GM19468 (cell line): Measurements from ENCODE around the gene DNAAF3.
"Not testable (repeated sequence)": the region's sequence is repeated elsewhere in the genome, so short reads cannot be mapped to it uniquely, and the experiment has no call there.

ENCODE experiments used
- ATAC-seq: cut with Tn5 transposase; IDR thresholded peaks from one replicate; pipeline ENCODE4 v1.9.1; 2021; ENCODE audit warnings: mild to moderate bottlenecking, moderate library complexity, moderate number of reproducible peaks; ENCODE audit not compliant: unreplicated experiment; ENCODE audit errors: extremely low read depth

The DNAAF3 gene

GRCh38 chr19:55157064-55157908 is 9.1 kb downstream of the DNAAF3 start, which contains the start of gene TNNI3:
Gene TNNI3 (minus strand): TSS chr19:55157732. CDS start chr19:55157589, 143 bp downstream.
- no peak for ATAC-seq

GRCh38 chr19:55156202-55157063 is 10.0 kb downstream of the DNAAF3 start:
- ATAC-seq = no peak

DNA sequence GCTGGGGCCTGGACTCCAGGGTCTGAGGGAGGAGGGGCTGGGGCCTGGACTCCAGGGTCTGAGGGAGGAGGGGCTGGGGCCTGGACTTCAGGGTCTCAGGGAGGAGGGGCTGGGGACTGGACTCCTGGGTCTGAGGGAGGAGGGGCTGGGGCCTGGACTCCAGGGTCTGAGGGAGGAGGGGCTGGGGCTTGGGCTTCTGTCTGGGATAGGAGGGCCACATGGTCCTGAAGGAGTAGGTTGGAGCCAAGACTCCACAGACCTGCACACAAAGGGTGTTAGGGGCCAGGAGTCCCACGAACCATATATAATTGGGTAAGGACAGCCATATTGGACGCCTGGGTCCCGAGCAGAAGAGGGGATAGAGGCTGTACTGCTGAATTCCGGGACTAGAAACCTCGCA is 10.6 kb downstream of the DNAAF3 start:
- not testable (repeated sequence) for ATAC-seq

DNA sequence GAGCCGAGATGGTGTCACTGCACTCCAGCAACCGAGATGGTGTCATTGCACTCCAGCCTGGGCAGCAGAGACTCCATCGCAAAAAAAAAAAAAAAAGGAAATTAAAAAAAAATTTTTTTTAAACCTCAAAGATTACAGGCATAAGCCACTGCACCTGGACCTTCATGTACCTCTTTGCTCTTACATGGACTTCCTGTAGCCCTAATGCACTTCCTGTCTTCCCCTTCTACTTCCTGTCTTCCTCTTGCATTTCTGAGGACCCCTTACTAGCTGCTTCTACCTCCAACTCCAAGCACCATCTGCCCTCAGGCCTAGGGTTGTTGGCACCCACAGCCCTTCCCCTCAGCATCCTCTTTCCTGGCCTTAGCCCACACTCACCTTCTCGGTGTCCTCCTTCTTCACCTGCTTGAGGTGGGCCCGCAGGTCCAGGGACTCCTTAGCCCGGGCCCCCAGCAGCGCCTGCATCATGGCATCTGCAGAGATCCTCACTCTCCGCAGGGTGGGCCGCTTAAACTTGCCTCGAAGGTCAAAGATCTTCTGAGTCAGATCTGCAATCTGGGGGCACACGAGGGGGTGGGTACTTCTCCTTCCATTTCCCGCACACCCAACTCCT is 12.7 kb downstream of the DNAAF3 start:
- ATAC-seq = no peak

GRCh38 chr19:55152017-55152416 is 14.4 kb downstream of the DNAAF3 start:
- ATAC-seq = no peak

DNA sequence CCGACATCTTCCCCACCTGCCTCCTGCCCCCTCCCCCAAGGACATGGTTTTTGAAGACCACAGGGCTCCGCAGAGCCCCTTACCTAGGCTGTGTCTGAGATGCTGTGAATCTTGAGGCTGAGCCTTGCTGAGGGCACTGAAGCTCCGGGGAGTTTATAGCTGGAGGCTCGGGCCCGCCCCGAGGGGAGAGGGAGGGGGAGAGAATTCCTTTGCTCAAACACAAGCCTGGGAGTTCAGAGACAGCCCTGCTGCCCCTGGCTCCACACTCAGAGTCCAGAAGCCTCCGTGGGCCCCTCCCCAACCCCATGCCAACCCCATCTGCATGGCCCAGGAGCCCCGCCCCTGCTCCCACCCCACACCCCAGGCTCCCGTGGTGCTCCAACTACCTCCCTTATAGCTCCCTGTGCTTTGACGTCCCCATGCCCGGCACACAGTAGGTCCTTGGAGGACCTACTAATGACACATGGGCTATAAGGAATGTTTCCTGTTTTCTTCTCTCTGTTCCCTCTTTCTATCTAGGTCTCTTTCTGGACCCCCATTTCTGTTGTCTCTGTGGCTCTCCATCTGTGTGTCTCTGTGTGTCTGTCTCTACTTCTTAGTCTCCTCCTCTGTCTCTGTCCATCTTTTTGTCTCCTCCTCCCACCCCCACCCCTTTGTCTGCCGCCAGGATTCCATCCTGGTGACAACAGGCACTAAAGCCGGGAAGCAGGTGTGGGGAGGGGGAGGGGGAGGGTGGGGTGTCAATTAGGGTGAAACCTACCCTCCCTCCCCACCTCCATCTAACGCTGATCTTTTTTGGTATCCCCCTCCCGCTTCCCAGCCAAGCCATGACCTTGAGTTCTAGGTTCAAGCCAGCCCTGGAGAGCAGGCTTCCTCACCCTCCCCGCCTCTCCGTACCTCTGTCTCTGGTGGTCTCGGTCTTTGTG is 17.1 kb downstream of the DNAAF3 start, which contains the start of gene TNNT1:
TSS of gene TNNT1 (minus strand) at position 129 of the 926 bp plus-strand sequence. CDS start 2,049 bp downstream, outside the sequence.
- no peak for ATAC-seq

DNA sequence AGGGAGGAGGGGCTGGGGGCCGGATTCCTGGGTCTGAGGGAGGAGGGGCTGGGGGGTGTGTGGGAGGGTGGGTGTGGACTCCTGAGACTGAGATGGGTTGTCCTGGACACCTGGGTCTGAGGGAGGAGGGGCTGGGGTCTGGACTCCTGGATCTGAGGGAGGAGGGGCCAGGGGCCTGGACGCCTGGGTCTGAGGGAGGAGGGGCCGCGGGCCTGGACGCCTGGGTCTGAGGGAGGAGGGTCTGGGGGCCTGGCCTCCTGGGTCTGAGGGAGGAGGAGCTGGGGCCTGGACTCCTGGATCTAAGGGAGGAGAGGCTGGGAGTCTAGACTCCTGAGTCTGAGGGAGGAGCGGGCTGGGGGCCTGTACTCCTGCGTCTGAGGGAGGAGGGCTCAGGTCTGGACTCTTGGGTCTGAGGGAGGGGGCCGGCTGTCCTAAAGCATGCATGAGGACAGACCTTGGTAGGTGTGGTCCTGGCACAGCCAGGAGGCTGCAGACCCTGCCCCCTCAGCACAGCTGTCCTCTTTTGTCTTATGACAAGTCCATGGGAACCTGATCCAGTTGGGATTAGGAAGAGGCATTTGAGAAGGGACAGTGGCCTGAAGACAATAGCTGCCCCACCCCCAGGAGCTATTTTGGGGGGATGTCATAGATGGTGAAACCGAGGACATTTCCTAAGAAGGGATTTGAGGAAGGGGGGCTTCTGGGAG is 18.7 kb downstream of the DNAAF3 start:
- ATAC-seq = no peak

DNA sequence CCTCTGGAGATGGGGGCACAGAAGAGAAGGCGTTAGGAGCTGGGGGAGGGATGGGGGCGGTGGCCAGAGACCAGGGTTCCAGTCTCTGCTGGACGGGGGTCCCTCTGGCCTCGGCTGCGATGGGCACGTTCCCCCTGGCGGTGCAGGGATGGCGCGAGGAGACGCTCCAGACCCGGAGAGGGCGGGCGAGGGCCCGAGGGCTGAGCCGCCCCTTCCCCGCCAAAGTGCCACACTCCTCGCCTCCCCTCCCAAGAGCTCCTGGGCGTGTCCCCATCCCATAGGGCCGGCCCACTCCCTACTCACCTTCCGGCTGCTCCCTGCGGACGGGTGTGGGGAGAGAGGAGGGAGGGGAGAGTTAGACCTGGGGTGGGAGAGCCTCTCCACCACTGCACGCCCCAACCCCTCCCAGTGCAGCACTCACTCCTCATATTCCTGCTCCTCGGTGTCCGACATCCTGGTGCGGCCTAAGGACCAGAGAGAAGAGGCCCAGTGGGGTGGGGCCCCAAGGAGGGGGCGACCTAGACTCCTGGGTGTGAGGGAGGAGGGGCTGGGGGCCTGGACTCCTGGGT is 19.6 kb downstream of the DNAAF3 start:
- ATAC-seq = no peak

DNA sequence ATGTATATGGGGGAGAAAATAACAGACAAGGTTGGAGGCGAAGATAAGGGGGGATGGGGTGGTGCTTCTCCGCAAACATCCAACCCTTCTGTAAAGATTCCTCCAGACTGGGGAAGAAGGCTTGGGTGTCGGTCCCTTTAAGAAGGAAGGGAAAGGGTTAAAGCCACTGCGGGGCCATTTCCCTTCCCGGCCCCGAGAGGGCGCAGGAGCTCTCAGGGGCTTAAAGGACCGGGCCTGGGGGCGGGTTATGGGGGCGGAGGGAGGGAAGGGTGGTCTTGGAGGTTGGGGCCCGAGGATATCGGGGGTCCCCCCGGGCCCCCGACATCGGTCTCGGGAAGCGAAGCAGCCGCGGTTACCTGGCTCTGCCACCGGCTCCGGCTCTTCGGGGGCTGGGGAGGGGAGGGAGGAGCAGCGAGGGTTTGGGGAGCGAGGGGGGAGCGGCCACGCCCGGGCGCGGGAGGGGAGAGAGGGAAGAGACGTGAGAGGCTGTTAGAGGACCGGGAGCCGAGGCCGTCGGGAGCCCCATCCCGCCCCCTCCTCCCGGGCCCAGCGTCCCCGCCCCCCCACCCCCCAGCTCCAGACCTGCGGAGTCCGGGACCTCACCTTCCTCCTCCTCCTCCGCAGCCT is 20.2 kb downstream of the DNAAF3 start:
- no peak for ATAC-seq

DNA sequence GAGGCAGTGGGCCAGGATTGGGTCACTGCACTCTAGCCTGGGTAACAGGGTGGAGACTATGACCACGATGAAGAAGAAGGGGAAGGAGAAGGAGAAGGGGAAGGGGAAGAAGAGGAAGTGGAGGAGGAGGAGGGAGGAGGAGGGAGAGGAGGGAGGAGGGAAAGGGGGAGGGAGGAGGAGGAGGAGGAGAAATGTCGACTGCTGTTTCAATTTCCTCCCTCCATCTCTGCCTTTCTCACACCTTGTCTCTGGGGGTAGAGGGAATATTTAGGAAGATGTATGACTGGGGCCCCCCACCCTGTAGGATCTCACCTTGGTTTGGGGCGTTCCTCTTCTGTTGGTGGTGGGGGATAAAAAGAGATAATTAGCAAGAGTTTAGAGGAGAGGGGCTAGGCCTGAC is 21.2 kb downstream of the DNAAF3 start:
- no peak for ATAC-seq

DNA sequence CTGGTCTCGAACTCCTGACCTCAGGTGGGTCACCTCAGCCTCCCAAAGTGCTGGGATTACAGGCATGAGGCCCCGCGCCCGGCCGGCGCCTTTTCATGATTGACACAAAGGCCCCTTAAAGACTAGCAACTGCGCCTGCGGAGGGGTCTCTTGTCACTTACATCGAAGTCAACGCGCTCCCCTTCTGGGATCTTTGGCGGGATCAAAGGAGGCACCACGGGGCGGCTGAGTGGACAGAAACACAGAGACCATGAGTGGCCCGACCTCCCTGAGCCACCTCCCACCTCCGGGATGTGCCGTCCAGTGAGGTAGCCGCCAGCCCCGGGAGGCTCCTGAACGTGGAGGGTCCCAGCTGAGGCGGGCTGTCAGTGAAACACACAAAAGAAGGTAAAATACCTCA is 24.7 kb downstream of the DNAAF3 start:
- ATAC-seq = no peak

GRCh38 chr19:55137915-55138314 is 28.5 kb downstream of the DNAAF3 start:
- ATAC-seq = no peak

DNA sequence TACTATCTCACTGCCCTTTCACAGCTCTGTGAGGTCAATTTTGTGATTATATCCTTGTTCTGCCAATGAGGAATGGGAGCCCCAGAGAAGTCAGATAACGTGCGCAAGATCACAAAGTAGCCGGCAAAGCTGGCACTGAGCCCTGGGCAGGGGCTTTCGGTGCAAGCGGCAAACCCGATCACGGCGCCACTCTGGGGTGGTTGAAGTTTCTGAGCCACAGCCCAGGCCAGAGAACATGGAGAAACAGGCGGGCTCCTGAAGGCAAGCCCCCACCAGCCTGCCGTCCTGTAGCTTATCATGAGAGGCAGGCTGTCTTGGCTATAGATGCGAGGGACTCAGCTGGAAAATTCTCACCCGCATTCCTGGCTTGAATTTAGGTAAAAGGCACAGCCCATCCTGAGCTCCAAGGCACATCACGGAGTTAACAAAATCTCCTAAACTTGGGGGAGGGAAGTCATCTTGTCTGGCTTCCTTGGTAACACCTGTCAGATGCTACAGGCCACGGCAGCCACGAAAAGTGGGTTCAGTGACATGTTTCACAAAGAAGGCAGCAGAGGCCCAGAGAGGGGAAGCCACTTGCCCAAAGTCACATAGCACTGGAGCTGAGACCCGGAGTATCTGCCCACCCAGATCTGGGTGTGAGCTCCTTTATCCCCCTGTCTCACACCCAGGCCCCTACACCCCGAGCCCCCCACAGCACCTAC is 29.9 kb downstream of the DNAAF3 start:
- ATAC-seq = no peak

DNA sequence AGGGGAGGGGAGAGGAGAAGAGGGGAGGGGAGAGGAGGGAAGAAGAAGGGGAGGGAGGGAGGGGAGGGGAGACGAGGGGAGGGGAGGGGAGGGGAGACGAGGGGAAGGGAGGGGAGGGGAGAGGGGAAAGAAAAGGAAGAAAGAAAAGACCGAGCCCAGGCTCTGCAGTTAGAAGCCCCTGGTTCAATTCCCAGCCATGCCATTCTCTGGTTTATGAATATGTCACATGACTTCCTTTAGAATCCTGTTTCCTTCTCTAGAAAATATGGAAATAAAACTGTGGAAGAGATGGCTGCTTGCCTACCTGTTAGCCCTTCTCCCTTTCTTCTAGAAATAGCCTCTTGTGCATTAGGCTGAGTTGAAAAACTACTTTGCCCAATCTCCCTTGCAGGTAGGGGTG is 31.7 kb downstream of the DNAAF3 start:
- ATAC-seq = no peak

GRCh38 chr19:55133639-55134444 is 32.6 kb downstream of the DNAAF3 start:
- no peak for ATAC-seq

DNA sequence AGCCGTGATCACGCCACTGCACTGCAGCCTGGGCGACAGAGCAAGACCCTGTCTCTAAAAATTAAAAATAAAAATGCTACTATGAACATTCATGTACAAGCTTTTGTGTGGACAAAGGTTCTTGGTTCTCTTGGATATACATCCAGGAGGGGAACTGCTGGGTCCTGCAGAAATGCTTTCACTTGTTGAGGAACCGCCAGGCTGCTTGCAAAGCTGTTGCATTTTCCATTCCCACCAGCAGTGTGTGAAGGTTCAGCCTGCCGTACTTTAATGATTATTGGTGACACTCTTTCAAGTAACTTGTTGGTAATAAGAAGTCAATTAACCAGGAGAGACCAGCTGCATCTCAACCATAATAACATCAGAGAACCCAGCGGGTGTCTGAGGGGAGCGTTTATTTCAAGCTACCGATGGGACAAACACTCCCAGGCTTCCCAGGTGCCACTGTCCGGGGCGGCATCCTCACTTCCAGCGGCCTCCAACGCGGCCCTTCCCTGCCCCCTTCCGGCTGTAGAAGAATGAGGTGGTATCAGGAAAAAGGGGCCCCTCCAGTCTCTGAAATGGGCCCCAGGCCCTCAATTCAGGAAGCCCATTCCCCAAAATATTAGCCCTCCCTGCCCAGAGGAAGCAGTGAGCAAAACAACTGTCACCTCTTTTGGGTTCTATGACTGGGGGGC is 33.8 kb downstream of the DNAAF3 start:
- no peak for ATAC-seq
